ENCODE results near the gene PRDX5. TPM values are rescaled to one million over a fixed set of nuclear protein-coding genes. Genes with fewer than 3 reads are reported as not detected.

PRDX5 gene
- total RNA-seq, result 100 to 1,000 TPM; 152 to 381 (median 265) TPM

DNA sequence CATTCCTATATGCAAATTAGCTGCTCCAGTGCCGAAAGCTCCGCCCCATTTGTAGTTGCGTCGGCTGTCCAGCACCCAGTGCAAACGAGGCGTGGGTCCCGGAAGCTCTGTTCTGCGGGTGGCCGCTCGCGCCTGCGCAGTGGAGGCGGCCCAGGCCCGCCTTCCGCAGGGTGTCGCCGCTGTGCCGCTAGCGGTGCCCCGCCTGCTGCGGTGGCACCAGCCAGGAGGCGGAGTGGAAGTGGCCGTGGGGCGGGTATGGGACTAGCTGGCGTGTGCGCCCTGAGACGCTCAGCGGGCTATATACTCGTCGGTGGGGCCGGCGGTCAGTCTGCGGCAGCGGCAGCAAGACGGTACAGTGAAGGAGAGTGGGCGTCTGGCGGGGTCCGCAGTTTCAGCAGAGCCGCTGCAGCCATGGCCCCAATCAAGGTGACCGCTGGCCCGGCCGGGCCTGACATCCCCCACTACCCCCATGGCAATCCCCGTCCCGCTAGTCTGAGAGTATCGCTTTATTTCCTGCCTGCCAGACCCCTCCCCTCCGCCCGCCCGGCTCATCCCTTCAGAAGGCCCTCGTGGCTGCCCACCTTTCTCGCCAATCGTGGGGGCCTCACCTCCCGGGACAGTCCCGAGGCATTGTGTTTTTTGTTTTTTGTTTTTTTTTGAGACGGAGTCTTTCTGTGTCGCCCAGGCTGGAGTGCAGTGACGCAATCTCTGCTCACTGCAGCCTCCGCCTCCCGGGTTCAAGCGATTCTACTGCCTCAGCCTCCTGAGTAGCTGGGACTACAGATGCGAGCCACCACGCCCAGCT is at the start of gene PRDX5:
TSS of gene PRDX5 (plus strand) at position 161 of the 805 bp plus-strand sequence. CDS start at position 256, 95 bp downstream.
- H3K4me1 ChIP-seq, result peaks cover 4 to 55% (median 43%) of the 10 kb centered on the region in 4 donors
- H3K9me3 ChIP-seq, result no peaks in the 10 kb centered on the region
- WGBS, 2 donors (ENCODE audit: low coverage in 1 of 2), result 0% methylated on average over 6 to 47 of the region's 61 CpGs
- intact Hi-C loops (cut with DNase I; ENCODE audit: low total_unique reads) (no loop called here), in situ Hi-C loops (cut with MboI; ENCODE audit: low pct_ligation_motif_present in 1 of 4, low pct_unique_long_range_greater_than_20kb in 1 of 4, low sequenced_read_pairs in 3 of 4) (no loop called here)
- H3K4me3 ChIP-seq, result peak within 1 kb of the TSS; percentile 51 to 91 (median 72)
- peak within 1 kb of the TSS; percentile 95 to 99 (median 96) for H3K27ac ChIP-seq
- no peaks in the 10 kb centered on the region for H3K27me3 ChIP-seq
- DNase-seq, result peak; percentile 97
- H3K36me3 ChIP-seq, result peaks cover 0 to 11% (median 3%) of the 10 kb centered on the region in 4 donors
- peak in 4 of 5 experiments; percentile 19 to 73 (median 34) for TF ChIP-seq CTCF (IDR thresholded peaks at IDR 0.05)
- peak; percentile 96 for TF ChIP-seq POLR2A (IDR thresholded peaks at IDR 0.05)
- no peak for TF ChIP-seq EP300 (IDR thresholded peaks at IDR 0.05; ENCODE audit: low read depth)
- TF ChIP-seq POLR2AphosphoS5 (IDR thresholded peaks at IDR 0.05), result peak; percentile 96

GRCh38 chr11:64268893-64269539 is 48.9 kb upstream of the PRDX5 start:
- 0% methylated on average over 26 of the region's 34 CpGs; no CpG with 5 or more reads in 1 of the 2 donors for WGBS, 2 donors (ENCODE audit: low coverage in 1 of 2)
- Histone ChIP-seq H3K9me3 (no peaks in the 10 kb centered on the region), H3K4me3 (peak overlapping the region; percentile 51 to 85 (median 66)), H3K27ac (peak overlapping the region; percentile 97 to 99 (median 98)), H3K36me3 (peaks cover 0 to 8% (median 3%) of the 10 kb centered on the region in 4 donors), H3K4me1 (peaks cover 10 to 48% (median 39%) of the 10 kb centered on the region in 4 donors), H3K27me3 (no peaks in the 10 kb centered on the region)
- no peak for TF ChIP-seq CTCF (IDR thresholded peaks at IDR 0.05)
- no peak for TF ChIP-seq POLR2A (IDR thresholded peaks at IDR 0.05)
- no peak for TF ChIP-seq EP300 (IDR thresholded peaks at IDR 0.05; ENCODE audit: low read depth)
- no peak for TF ChIP-seq POLR2AphosphoS5 (IDR thresholded peaks at IDR 0.05)
- peak; percentile 75 for DNase-seq
- intact Hi-C loops (cut with DNase I; ENCODE audit: low total_unique reads) (no loop called here), in situ Hi-C loops (cut with MboI; ENCODE audit: low pct_ligation_motif_present in 1 of 4, low pct_unique_long_range_greater_than_20kb in 1 of 4, low sequenced_read_pairs in 3 of 4) (no loop called here)

- intact Hi-C loops (cut with DNase I; ENCODE audit: low total_unique reads), result no loop called here
- H3K9me3 ChIP-seq, result no peaks in the 10 kb centered on the region
- peak overlapping the region; percentile 97 to 99 (median 98) for H3K27ac ChIP-seq
- in situ Hi-C loops (cut with MboI; ENCODE audit: low pct_ligation_motif_present in 1 of 4, low pct_unique_long_range_greater_than_20kb in 1 of 4, low sequenced_read_pairs in 3 of 4), result no loop called here
- H3K27me3 ChIP-seq, result no peaks in the 10 kb centered on the region
- WGBS, 2 donors (ENCODE audit: low coverage in 1 of 2), result 1% methylated on average over 44 of the region's 58 CpGs; no CpG with 5 or more reads in 1 of the 2 donors
- DNase-seq, result peak; percentile 98
- H3K4me1 ChIP-seq, result peaks cover 10 to 52% (median 40%) of the 10 kb centered on the region in 4 donors
- peak overlapping the region; percentile 51 to 85 (median 66) for H3K4me3 ChIP-seq
- peaks cover 0 to 8% (median 3%) of the 10 kb centered on the region in 4 donors for H3K36me3 ChIP-seq
- TF ChIP-seq CTCF (IDR thresholded peaks at IDR 0.05) (peak in 1 of 5 experiments; percentile 9), POLR2AphosphoS5 (IDR thresholded peaks at IDR 0.05) (peak; percentile 76 to 96 (median 84)), EP300 (IDR thresholded peaks at IDR 0.05; ENCODE audit: low read depth) (no peak), POLR2A (IDR thresholded peaks at IDR 0.05) (peak; percentile 66)
Observed at GRCh38 chr11:64269540-64270220, 48.2 kb upstream of the PRDX5 start.

Measured in transverse colon (tissue), 4 donors.